ENCODE measurements around the gene ANKRD12. TPM values are rescaled to one million over a fixed set of nuclear protein-coding genes. Genes with fewer than 3 reads are reported as not detected.

Gene ANKRD12
- total RNA-seq, 3 donors from 2014 or later: 47.7 to 66.9 (median 51.5) TPM

DNA sequence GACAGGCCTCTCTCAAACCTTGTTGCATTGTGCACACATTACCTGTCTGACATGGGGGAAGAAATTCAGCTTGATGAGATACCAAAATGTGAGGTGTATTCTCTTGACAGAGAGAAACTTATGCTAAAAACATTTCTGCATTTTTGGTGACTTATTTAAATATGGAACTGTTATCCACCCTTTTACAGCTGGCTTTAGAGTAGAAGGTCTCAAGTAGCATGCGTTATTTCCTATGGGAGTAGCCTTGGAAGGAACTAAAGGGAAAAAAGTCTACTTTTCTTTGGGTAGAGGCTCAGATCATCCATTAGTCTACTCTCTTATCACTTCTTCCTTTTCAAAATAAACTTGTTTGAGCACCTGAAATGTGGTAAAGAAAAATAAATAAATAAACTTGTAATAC, 141.4 kb downstream of the ANKRD12 start:
- intact Hi-C loops (cut with DNase I; ENCODE audit: low total_unique reads): loop anchor here (5.0 kb wide), 1 partner anchor 409 kb away; no protein-coding TSS in a partner anchor
- Histone ChIP-seq H3K9me3 (no peaks in the 10 kb centered on the region), H3K27me3 (no peaks in the 10 kb centered on the region), H3K4me1 (no peaks in the 10 kb centered on the region), H3K36me3 (no peaks in the 10 kb centered on the region), H3K27ac (no peak overlapping the region), H3K4me3 (no peak overlapping the region)
- DNase-seq (ENCODE audit: low spot score in 2 of 2): no peak
- TF ChIP-seq POLR2A (IDR thresholded peaks at IDR 0.05) (no peak), POLR2AphosphoS5 (IDR thresholded peaks at IDR 0.05) (no peak)
- TF ChIP-seq, protein P1, sequence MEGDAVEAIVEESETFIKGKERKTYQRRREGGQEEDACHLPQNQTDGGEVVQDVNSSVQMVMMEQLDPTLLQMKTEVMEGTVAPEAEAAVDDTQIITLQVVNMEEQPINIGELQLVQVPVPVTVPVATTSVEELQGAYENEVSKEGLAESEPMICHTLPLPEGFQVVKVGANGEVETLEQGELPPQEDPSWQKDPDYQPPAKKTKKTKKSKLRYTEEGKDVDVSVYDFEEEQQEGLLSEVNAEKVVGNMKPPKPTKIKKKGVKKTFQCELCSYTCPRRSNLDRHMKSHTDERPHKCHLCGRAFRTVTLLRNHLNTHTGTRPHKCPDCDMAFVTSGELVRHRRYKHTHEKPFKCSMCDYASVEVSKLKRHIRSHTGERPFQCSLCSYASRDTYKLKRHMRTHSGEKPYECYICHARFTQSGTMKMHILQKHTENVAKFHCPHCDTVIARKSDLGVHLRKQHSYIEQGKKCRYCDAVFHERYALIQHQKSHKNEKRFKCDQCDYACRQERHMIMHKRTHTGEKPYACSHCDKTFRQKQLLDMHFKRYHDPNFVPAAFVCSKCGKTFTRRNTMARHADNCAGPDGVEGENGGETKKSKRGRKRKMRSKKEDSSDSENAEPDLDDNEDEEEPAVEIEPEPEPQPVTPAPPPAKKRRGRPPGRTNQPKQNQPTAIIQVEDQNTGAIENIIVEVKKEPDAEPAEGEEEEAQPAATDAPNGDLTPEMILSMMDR (IDR thresholded peaks at IDR 0.05): no peak

- H3K27me3 ChIP-seq: no peaks in the 10 kb centered on the region
These were observed 144.3 kb downstream of the ANKRD12 start for GRCh38 chr18:9280849-9281248.

DNA sequence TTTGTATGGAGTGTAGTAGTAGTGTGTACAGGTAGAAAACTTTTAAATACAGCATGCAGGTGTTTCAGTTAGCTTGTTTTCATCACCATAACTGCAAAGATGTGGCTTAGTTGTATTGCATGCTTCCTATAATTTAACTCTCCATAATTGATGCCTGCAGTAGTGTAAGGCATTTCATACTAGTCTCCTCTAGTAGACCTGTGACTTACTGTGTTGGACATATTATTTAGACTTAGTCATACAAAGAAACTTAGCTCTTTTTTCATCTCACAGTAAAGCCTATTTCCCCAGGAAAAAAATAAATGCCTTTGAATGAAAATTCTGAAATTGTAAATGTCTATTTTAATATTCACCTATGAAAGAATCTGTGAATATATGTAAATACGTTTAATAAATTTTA, 145.2 kb downstream of the ANKRD12 start:
- no peaks in the 10 kb centered on the region for H3K36me3 ChIP-seq
- H3K4me3 ChIP-seq: no peak overlapping the region
- H3K4me1 ChIP-seq: no peaks in the 10 kb centered on the region
- intact Hi-C loops (cut with DNase I; ENCODE audit: low total_unique reads): no loop called here
- H3K27ac ChIP-seq: no peak overlapping the region
- H3K9me3 ChIP-seq: no peaks in the 10 kb centered on the region
- DNase-seq (ENCODE audit: low spot score in 2 of 2): no peak
- TF ChIP-seq, protein P1 (IDR thresholded peaks at IDR 0.05): no peak
- TF ChIP-seq POLR2AphosphoS5 (IDR thresholded peaks at IDR 0.05) (no peak), POLR2A (IDR thresholded peaks at IDR 0.05) (no peak)
- no peaks in the 10 kb centered on the region for H3K27me3 ChIP-seq

More at GRCh38 chr18:9280849-9281248, 144.3 kb downstream of the ANKRD12 start:
- no peaks in the 10 kb centered on the region for H3K36me3 ChIP-seq
- no peak overlapping the region for H3K27ac ChIP-seq
- no peak overlapping the region for H3K4me3 ChIP-seq
- no peak for TF ChIP-seq POLR2A (IDR thresholded peaks at IDR 0.05)
- no peak for TF ChIP-seq POLR2AphosphoS5 (IDR thresholded peaks at IDR 0.05)
- TF ChIP-seq, protein P1 (IDR thresholded peaks at IDR 0.05): no peak
- H3K4me1 ChIP-seq: no peaks in the 10 kb centered on the region
- intact Hi-C loops (cut with DNase I; ENCODE audit: low total_unique reads): no loop called here
- DNase-seq (ENCODE audit: low spot score in 2 of 2): no peak
- H3K9me3 ChIP-seq: no peaks in the 10 kb centered on the region

DNA sequence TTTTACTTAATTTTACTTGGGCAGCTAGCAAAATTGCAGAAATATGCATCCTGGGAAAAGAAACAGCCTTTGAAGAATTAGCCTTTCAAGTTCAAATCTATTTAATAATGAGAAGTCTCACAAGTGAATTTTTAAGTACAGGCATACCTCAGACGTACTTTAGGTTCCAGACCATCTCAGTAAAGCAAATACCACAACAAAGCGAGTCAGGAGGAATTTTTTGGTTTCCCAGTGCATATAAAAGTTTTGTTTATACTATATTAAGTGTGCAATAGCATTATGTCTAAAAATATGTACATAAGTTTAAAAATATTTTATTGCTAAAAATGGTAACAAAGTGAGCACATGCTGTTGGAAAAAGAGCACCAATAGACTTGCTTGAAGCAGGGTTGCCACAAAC, 147.2 kb downstream of the ANKRD12 start:
- H3K27me3 ChIP-seq: no peaks in the 10 kb centered on the region
- no peak for TF ChIP-seq POLR2A (IDR thresholded peaks at IDR 0.05)
- TF ChIP-seq, protein P1 (IDR thresholded peaks at IDR 0.05): no peak
- TF ChIP-seq POLR2AphosphoS5 (IDR thresholded peaks at IDR 0.05): no peak
- no peak for DNase-seq (ENCODE audit: low spot score in 2 of 2)
- no peak overlapping the region for H3K27ac ChIP-seq
- no peaks in the 10 kb centered on the region for H3K4me1 ChIP-seq
- H3K9me3 ChIP-seq: no peaks in the 10 kb centered on the region
- intact Hi-C loops (cut with DNase I; ENCODE audit: low total_unique reads): no loop called here
- H3K36me3 ChIP-seq: no peaks in the 10 kb centered on the region
- H3K4me3 ChIP-seq: no peak overlapping the region

DNA sequence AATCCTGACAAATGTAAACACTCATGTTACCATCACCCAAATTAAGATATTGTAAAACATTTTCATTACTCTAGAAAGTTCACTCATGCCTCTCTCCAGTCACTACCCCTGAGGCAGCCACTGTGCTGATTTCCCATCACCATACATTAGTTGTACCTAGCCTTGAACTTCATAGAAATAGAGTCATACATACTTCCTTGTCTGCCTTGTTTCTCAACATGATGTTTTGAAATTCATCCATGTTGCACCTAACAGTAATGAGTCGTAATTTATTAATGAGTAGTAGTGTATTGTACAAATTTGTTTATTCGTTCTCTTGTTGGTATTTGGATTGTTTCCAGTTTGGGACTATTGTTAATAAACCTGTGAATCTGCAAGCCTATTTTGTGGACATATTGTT, 149.0 kb downstream of the ANKRD12 start:
- Histone ChIP-seq H3K4me1 (no peaks in the 10 kb centered on the region), H3K27me3 (no peaks in the 10 kb centered on the region), H3K9me3 (no peaks in the 10 kb centered on the region), H3K27ac (no peak overlapping the region), H3K4me3 (no peak overlapping the region), H3K36me3 (no peaks in the 10 kb centered on the region)
- TF ChIP-seq POLR2A (IDR thresholded peaks at IDR 0.05): no peak
- no peak for TF ChIP-seq POLR2AphosphoS5 (IDR thresholded peaks at IDR 0.05)
- TF ChIP-seq, protein P1 (IDR thresholded peaks at IDR 0.05): no peak
- intact Hi-C loops (cut with DNase I; ENCODE audit: low total_unique reads): loop anchor here (1.0 kb wide), 1 partner anchor 8 kb away; no protein-coding TSS in a partner anchor
- no peak for DNase-seq (ENCODE audit: low spot score in 2 of 2)

Data from breast epithelium (tissue), 4 donors.